ENCODE results near the gene CDO1. TPM values are rescaled to one million over a fixed set of nuclear protein-coding genes. Genes with fewer than 3 reads are reported as not detected.

CDO1 gene
- total RNA-seq, 3 donors from 2014 or later (not counting 1 experiment from before 2014, with no cell fraction given): not detected

GRCh38 chr5:115838885-115839518 is 22.5 kb upstream of the CDO1 start:
- Mint-ChIP-seq H3K4me1 (peaks cover 45 to 69% of the 10 kb centered on the region in 2 donors), H3K27ac (peak overlapping the region; percentile 97 to 98), H3K9me3 (no peaks in the 10 kb centered on the region), H3K36me3 (peaks cover 26% of the 10 kb centered on the region), H3K4me3 (peak overlapping the region; percentile 96), H3K27me3 (ENCODE audit: low read depth in 2 of 2) (no peaks in the 10 kb centered on the region)
- ATAC-seq (peak; percentile 43 to 63 (median 46)), DNase-seq (peak; percentile 18 to 78)
- peak; percentile 66 for TF ChIP-seq CTCF (IDR thresholded peaks at IDR 0.05)
- no peaks in the 10 kb centered on the region for H3K27me3 ChIP-seq (ENCODE audit: control insufficient read depth, insufficient read depth, low read length)
- H3K9me3 ChIP-seq (ENCODE audit: control insufficient read depth, insufficient read depth, low read length): no peaks in the 10 kb centered on the region
- H3K4me1 ChIP-seq (ENCODE audit: control insufficient read depth, insufficient read depth, low read length): peaks cover 15% of the 10 kb centered on the region
- H3K4me3 ChIP-seq (ENCODE audit: low read length): no peak overlapping the region
- peak overlapping the region; percentile 36 for H3K27ac ChIP-seq (ENCODE audit: low read length)
- WGBS (ENCODE audit: insufficient coverage): 41% methylated on average over 7 of the region's 10 CpGs
- peaks cover 39% of the 10 kb centered on the region for H3K36me3 ChIP-seq (ENCODE audit: control insufficient read depth, insufficient read depth, low read length)
- intact Hi-C loops (cut with micrococcal nuclease): loop anchor here (1.0 kb wide), 1 partner anchor 205 kb away; no protein-coding TSS in a partner anchor

GRCh38 chr5:115835481-115835880 is 19.0 kb upstream of the CDO1 start:
- intact Hi-C loops (cut with micrococcal nuclease): no loop called here
- Mint-ChIP-seq H3K27ac (peak overlapping the region in 1 of 2 donors; percentile 29), H3K4me3 (no peak overlapping the region)

GRCh38 chr5:115831163-115831768 is 14.8 kb upstream of the CDO1 start:
- 91% methylated on average over 1 of the region's 2 CpGs for WGBS (ENCODE audit: insufficient coverage)
- Histone ChIP-seq H3K4me1 (ENCODE audit: control insufficient read depth, insufficient read depth, low read length) (no peaks in the 10 kb centered on the region), H3K9me3 (ENCODE audit: control insufficient read depth, insufficient read depth, low read length) (no peaks in the 10 kb centered on the region), H3K27me3 (ENCODE audit: control insufficient read depth, insufficient read depth, low read length) (no peaks in the 10 kb centered on the region), H3K27ac (ENCODE audit: low read length) (no peak overlapping the region), H3K4me3 (ENCODE audit: low read length) (no peak overlapping the region), H3K36me3 (ENCODE audit: control insufficient read depth, insufficient read depth, low read length) (peaks cover 71% of the 10 kb centered on the region)
- Mint-ChIP-seq H3K9me3 (no peaks in the 10 kb centered on the region), H3K27me3 (ENCODE audit: low read depth in 2 of 2) (no peaks in the 10 kb centered on the region), H3K27ac (peak overlapping the region; percentile 19 to 29), H3K36me3 (peaks cover 26% of the 10 kb centered on the region), H3K4me1 (peaks cover 9 to 25% of the 10 kb centered on the region in 2 donors), H3K4me3 (no peak overlapping the region)
- ATAC-seq (peak; percentile 73 to 83 (median 78)), DNase-seq (peak in 1 of 2 donors; percentile 70)
- intact Hi-C loops (cut with micrococcal nuclease): loop anchor here (5.0 kb wide), 1 partner anchor 524 kb away; no protein-coding TSS in a partner anchor
- peak; percentile 81 for TF ChIP-seq CTCF (IDR thresholded peaks at IDR 0.05)

More at GRCh38 chr5:115835481-115835880, 19.0 kb upstream of the CDO1 start:
- H3K4me1 ChIP-seq (ENCODE audit: control insufficient read depth, insufficient read depth, low read length): peaks cover 10% of the 10 kb centered on the region
- H3K27ac ChIP-seq (ENCODE audit: low read length): no peak overlapping the region
- no peaks in the 10 kb centered on the region for H3K27me3 ChIP-seq (ENCODE audit: control insufficient read depth, insufficient read depth, low read length)
- no peaks in the 10 kb centered on the region for H3K9me3 Mint-ChIP-seq
- DNase-seq: no peak
- no peak for TF ChIP-seq CTCF (IDR thresholded peaks at IDR 0.05)
- no peaks in the 10 kb centered on the region for H3K27me3 Mint-ChIP-seq (ENCODE audit: low read depth in 2 of 2)
- ATAC-seq: no peak
- peaks cover 26% of the 10 kb centered on the region for H3K36me3 Mint-ChIP-seq
- peaks cover 31 to 59% of the 10 kb centered on the region in 2 donors for H3K4me1 Mint-ChIP-seq
- H3K36me3 ChIP-seq (ENCODE audit: control insufficient read depth, insufficient read depth, low read length): peaks cover 66% of the 10 kb centered on the region
- WGBS (ENCODE audit: insufficient coverage): 93% methylated on average over 4 of the region's 4 CpGs
- no peaks in the 10 kb centered on the region for H3K9me3 ChIP-seq (ENCODE audit: control insufficient read depth, insufficient read depth, low read length)
- no peak overlapping the region for H3K4me3 ChIP-seq (ENCODE audit: low read length)

All from natural killer cell (primary cell).